Measurements from ENCODE around the gene AP4E1.
"Not testable (repeated sequence)": the region's sequence is repeated elsewhere in the genome, so short reads cannot be mapped to it uniquely, and the experiment has no call there.

GRCh38 chr15:50901390-50901789, 7.1 kb upstream of the AP4E1 start:
- TF ChIP-seq CTCF, POLR2A (IDR thresholded peaks at IDR 0.05): not testable (repeated sequence)
